T47D (cell line): ENCODE results near the gene TAMALIN.
"Not testable (repeated sequence)": the region's sequence is repeated elsewhere in the genome, so short reads cannot be mapped to it uniquely, and the experiment has no call there.

Experiments used
- DNase-seq, 2 experiments: peaks; one replicate each; pipeline versions ENCODE4 v3.0.0 to v3.0.0-alpha.2; 2011 to 2012; ENCODE audit warnings: low read depth in 1 of 2, low spot score in 1 of 2
- JUND ChIP-seq: IDR thresholded peaks from 2 replicates; pipeline ENCODE4 v1.6.1; 2012; ENCODE audit warnings: low read depth
- in situ Hi-C: cut with HindIII; loops from 2 replicates; pipeline ENCODE4 v1.10.0; 2016; ENCODE audit warnings: low sequenced_read_pairs, low pct_unique_long_range_greater_than_20kb

TAMALIN gene

GRCh38 chr12:51972849-51973273 is 33.9 kb upstream of the TAMALIN start:
- DNase-seq: no peak
- no peak for TF ChIP-seq JUND
- in situ Hi-C loops: no loop called here

- in situ Hi-C loops: no loop called here
- no peak for DNase-seq
- TF ChIP-seq JUND: no peak
Measured at GRCh38 chr12:51973560-51973959, 33.2 kb upstream of the TAMALIN start.

GRCh38 chr12:51974646-51975045 is 32.1 kb upstream of the TAMALIN start:
- in situ Hi-C loops: no loop called here
- TF ChIP-seq JUND: no peak
- no peak for DNase-seq

GRCh38 chr12:51975196-51975595 is 31.6 kb upstream of the TAMALIN start:
- in situ Hi-C loops: no loop called here
- no peak for TF ChIP-seq JUND

GRCh38 chr12:51976376-51977160 is 30.2 kb upstream of the TAMALIN start:
- DNase-seq: no peak
- in situ Hi-C loops: no loop called here
- no peak for TF ChIP-seq JUND

More at GRCh38 chr12:51975196-51975595, 31.6 kb upstream of the TAMALIN start:
- DNase-seq: no peak

GRCh38 chr12:51977320-51977753 is 29.4 kb upstream of the TAMALIN start:
- in situ Hi-C loops: no loop called here

GRCh38 chr12:51979306-51979705 is 27.4 kb upstream of the TAMALIN start:
- DNase-seq, in situ Hi-C loops: not testable (repeated sequence)

More at GRCh38 chr12:51977320-51977753, 29.4 kb upstream of the TAMALIN start:
- TF ChIP-seq JUND: no peak
- no peak for DNase-seq

GRCh38 chr12:51980051-51980808 is 26.5 kb upstream of the TAMALIN start:
- no peak for TF ChIP-seq JUND
- DNase-seq: peak; percentile 76 to 86
- in situ Hi-C loops: no loop called here

GRCh38 chr12:51980809-51981127 is 26.0 kb upstream of the TAMALIN start:
- no peak for TF ChIP-seq JUND
- in situ Hi-C loops: no loop called here
- DNase-seq: no peak

- in situ Hi-C loops: no loop called here
- DNase-seq: no peak
- TF ChIP-seq JUND: no peak
Measured at GRCh38 chr12:51984657-51985056, 22.1 kb upstream of the TAMALIN start.

GRCh38 chr12:51985154-51985835 is 21.5 kb upstream of the TAMALIN start:
- in situ Hi-C loops: no loop called here
- DNase-seq: no peak
- no peak for TF ChIP-seq JUND

- in situ Hi-C loops: no loop called here
- no peak for DNase-seq
- no peak for TF ChIP-seq JUND
Measured at GRCh38 chr12:51986834-51987233, 19.9 kb upstream of the TAMALIN start.

GRCh38 chr12:51992246-51992645 is 14.5 kb upstream of the TAMALIN start:
- in situ Hi-C loops: no loop called here
- DNase-seq: no peak
- TF ChIP-seq JUND: no peak

- in situ Hi-C loops: no loop called here
- no peak for DNase-seq
- TF ChIP-seq JUND: no peak
Measured at GRCh38 chr12:51994539-51994820, 12.3 kb upstream of the TAMALIN start.
